Ascending aorta (tissue), 2 donors: ENCODE data around the gene PCDHB5. TPM values are rescaled to one million over a fixed set of nuclear protein-coding genes. Genes with fewer than 3 reads are reported as not detected.
A peak's percentile ranks its signal among the peaks of the same experiment; 100 is the strongest.
"Not testable (repeated sequence)": the region's sequence is repeated elsewhere in the genome, so short reads cannot be mapped to it uniquely, and the experiment has no call there.

Experiments
- DNase-seq, 2 donors: peaks; one replicate each; pipeline ENCODE4 v3.0.0-alpha.2; 2019; ENCODE audit warnings: low spot score in 2 of 2
- H3K27ac ChIP-seq, 2 donors: fragments of 200-600 bp; sonication (generic); one replicate each; pipeline ENCODE4 v1.5.1; 2016 to 2017; ENCODE audit warnings: mild to moderate bottlenecking in 1 of 2
- H3K27me3 ChIP-seq: fragments of 200-600 bp; sonication (generic); one replicate; pipeline ENCODE4 v1.5.1; 2017
- H3K36me3 ChIP-seq, 2 donors: fragments of 200-600 bp; sonication (generic); one replicate each; pipeline ENCODE4 v1.5.1; 2016
- H3K4me1 ChIP-seq, 2 donors: fragments of 200-600 bp; sonication (generic); one replicate each; pipeline ENCODE4 v1.5.1; 2016 to 2017; ENCODE audit warnings: mild to moderate bottlenecking in 1 of 2
- H3K4me3 ChIP-seq, 2 donors: fragments of 200-600 bp; sonication (generic); one replicate each; pipeline ENCODE4 v1.5.1; 2016 to 2017; ENCODE audit warnings: mild to moderate bottlenecking in 1 of 2
- H3K9me3 ChIP-seq, 2 donors: fragments of 200-600 bp; sonication (generic); one replicate each; pipeline ENCODE4 v1.5.1; 2016
- intact Hi-C: fragments of 100-400 bp; cut with DNase I; formaldehyde crosslinking; loops from one replicate; pipeline ENCODE4 v1.15.1; 2023
- total RNA-seq: library from RNA; depleted of rRNA; stranded (reverse); fragments of >200 nt; gene quantifications from one replicate; pipeline ENCODE4 v1.1.0, GENCODE V29; 2016
- TF ChIP-seq, protein P1 (sequence below), 3 experiments: fragments of 200-600 bp in 2 of 3; fragments of 450-650 bp in 1 of 3; sonication (generic) in 2 of 3; IDR thresholded peaks; one replicate each; pipeline ENCODE4 v1.5.1; 2016 to 2019; ENCODE audit warnings: antibody characterized with exemption in 3 of 3, mild to moderate bottlenecking in 1 of 3, moderate library complexity in 1 of 3

The PCDHB5 gene
- total RNA-seq, 1 donor from 2014 or later, result 61.8 TPM

GRCh38 chr5:141101059-141101458 is 33.9 kb upstream of the PCDHB5 start:
- TF ChIP-seq, protein P1, sequence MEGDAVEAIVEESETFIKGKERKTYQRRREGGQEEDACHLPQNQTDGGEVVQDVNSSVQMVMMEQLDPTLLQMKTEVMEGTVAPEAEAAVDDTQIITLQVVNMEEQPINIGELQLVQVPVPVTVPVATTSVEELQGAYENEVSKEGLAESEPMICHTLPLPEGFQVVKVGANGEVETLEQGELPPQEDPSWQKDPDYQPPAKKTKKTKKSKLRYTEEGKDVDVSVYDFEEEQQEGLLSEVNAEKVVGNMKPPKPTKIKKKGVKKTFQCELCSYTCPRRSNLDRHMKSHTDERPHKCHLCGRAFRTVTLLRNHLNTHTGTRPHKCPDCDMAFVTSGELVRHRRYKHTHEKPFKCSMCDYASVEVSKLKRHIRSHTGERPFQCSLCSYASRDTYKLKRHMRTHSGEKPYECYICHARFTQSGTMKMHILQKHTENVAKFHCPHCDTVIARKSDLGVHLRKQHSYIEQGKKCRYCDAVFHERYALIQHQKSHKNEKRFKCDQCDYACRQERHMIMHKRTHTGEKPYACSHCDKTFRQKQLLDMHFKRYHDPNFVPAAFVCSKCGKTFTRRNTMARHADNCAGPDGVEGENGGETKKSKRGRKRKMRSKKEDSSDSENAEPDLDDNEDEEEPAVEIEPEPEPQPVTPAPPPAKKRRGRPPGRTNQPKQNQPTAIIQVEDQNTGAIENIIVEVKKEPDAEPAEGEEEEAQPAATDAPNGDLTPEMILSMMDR (IDR thresholded peaks at IDR 0.05), result no peak
- Histone ChIP-seq H3K27ac (no peak overlapping the region), H3K4me1 (no peaks in the 10 kb centered on the region), H3K9me3 (peaks cover 21 to 58% of the 10 kb centered on the region in 2 donors), H3K27me3 (no peaks in the 10 kb centered on the region), H3K4me3 (peak overlapping the region; percentile 21 to 36), H3K36me3 (no peaks in the 10 kb centered on the region)
- DNase-seq, result no peak
- intact Hi-C loops, result no loop called here

GRCh38 chr5:141102070-141102469 is 32.9 kb upstream of the PCDHB5 start:
- H3K27ac ChIP-seq, DNase-seq, intact Hi-C loops, H3K27me3 ChIP-seq, H3K4me1 ChIP-seq, H3K36me3 ChIP-seq, H3K4me3 ChIP-seq: not testable (repeated sequence)
- peaks cover 21 to 56% of the 10 kb centered on the region in 2 donors for H3K9me3 ChIP-seq

- H3K4me1 ChIP-seq, DNase-seq, H3K27me3 ChIP-seq, H3K27ac ChIP-seq, H3K4me3 ChIP-seq, intact Hi-C loops, H3K36me3 ChIP-seq: not testable (repeated sequence)
- peaks cover 21 to 55% of the 10 kb centered on the region in 2 donors for H3K9me3 ChIP-seq
Measured at GRCh38 chr5:141102471-141102870, 32.5 kb upstream of the PCDHB5 start.

DNA sequence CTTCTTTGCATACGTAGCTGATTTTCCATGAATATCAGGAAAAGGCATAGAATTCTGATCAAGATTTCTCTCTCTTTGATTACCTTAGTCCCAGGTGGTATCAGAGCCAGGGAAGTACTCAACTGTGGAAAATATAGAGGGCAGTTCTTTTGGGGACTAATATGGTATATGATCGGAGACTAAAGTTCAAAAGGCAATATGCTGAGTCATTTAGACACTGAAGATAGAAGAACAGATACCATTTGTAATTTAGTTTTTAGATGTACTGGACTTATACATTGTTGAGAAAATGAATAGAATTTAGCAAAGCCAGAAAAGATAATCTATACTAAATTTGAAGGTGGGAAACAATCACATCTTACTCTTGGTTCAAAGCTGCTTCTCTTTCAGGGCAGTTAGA is 29.7 kb upstream of the PCDHB5 start:
- Histone ChIP-seq H3K36me3 (no peaks in the 10 kb centered on the region), H3K9me3 (peaks cover 17 to 48% of the 10 kb centered on the region in 2 donors), H3K4me3 (no peak overlapping the region), H3K4me1 (no peaks in the 10 kb centered on the region), H3K27me3 (no peaks in the 10 kb centered on the region), H3K27ac (no peak overlapping the region)
- DNase-seq, result no peak
- TF ChIP-seq, protein P1 (IDR thresholded peaks at IDR 0.05), result no peak
- intact Hi-C loops, result no loop called here

DNA sequence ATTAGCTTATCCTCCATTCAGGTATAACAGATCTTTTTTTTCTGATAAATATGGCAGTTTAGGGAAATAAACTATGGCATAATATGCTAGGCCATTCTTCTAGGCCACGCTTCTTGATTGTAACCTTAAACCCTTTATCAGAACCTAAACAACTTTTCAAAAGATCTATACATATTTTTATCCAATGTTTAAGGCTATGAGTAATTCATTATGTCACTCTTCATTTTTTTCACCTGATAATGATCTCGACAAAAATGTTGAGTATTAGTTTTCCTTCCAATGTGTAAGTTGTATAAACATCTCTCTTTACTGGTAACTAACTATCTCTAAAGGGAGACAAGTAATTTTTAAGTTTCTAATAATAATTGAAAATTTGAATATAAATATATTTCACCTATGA is 15.8 kb upstream of the PCDHB5 start:
- intact Hi-C loops, result no loop called here
- no peaks in the 10 kb centered on the region for H3K36me3 ChIP-seq
- H3K4me1 ChIP-seq, result no peaks in the 10 kb centered on the region
- TF ChIP-seq, protein P1 (IDR thresholded peaks at IDR 0.05), result no peak
- no peak overlapping the region for H3K27ac ChIP-seq
- H3K9me3 ChIP-seq, result peaks cover 11 to 56% of the 10 kb centered on the region in 2 donors
- no peak overlapping the region for H3K4me3 ChIP-seq
- DNase-seq, result no peak
- H3K27me3 ChIP-seq, result no peaks in the 10 kb centered on the region

GRCh38 chr5:141121563-141121962 is 13.4 kb upstream of the PCDHB5 start, which contains the start of gene PCDHB4:
TSS of gene PCDHB4 (plus strand) at chr5:141121818. CDS start at chr5:141121999, 181 bp downstream.
- H3K27ac ChIP-seq, result no peak within 1 kb of the TSS
- TF ChIP-seq, protein P1 (IDR thresholded peaks at IDR 0.05), result peak in 1 of 3 experiments; percentile 17
- no peak for DNase-seq
- H3K9me3 ChIP-seq, result peaks cover 11 to 61% of the 10 kb centered on the region in 2 donors
- no peaks in the 10 kb centered on the region for H3K36me3 ChIP-seq
- peak within 1 kb of the TSS in 1 of 2 donors; percentile 55 for H3K4me3 ChIP-seq
- intact Hi-C loops, result no loop called here
- no peaks in the 10 kb centered on the region for H3K27me3 ChIP-seq
- H3K4me1 ChIP-seq, result no peaks in the 10 kb centered on the region

GRCh38 chr5:141121985-141122384 is 13.0 kb upstream of the PCDHB5 start:
- Histone ChIP-seq H3K4me3 (peak overlapping the region in 1 of 2 donors; percentile 55), H3K27me3 (no peaks in the 10 kb centered on the region), H3K4me1 (no peaks in the 10 kb centered on the region), H3K9me3 (peaks cover 11 to 61% of the 10 kb centered on the region in 2 donors), H3K36me3 (no peaks in the 10 kb centered on the region), H3K27ac (no peak overlapping the region)
- intact Hi-C loops, result no loop called here
- DNase-seq, result no peak
- TF ChIP-seq, protein P1 (IDR thresholded peaks at IDR 0.05), result no peak

- H3K9me3 ChIP-seq, result peaks cover 16 to 67% of the 10 kb centered on the region in 2 donors
- not testable (repeated sequence) for DNase-seq
Measured at GRCh38 chr5:141123396-141124135, 11.4 kb upstream of the PCDHB5 start.

More at GRCh38 chr5:141123396-141124135, 11.4 kb upstream of the PCDHB5 start:
- H3K36me3 ChIP-seq, H3K4me1 ChIP-seq, H3K27ac ChIP-seq, H3K27me3 ChIP-seq, intact Hi-C loops: not testable (repeated sequence)
- peak overlapping the region in 1 of 2 donors; percentile 6 for H3K4me3 ChIP-seq
